Upper lobe of left lung (tissue), 4 donors: ENCODE data around the gene HAP1.
A peak's percentile ranks its signal among the peaks of the same experiment; 100 is the strongest.

Experiments
- EP300 ChIP-seq, 4 donors: sonication (generic); formaldehyde crosslinking; IDR thresholded peaks; one replicate each; pipeline ENCODE4 v1.5.1; 2017; ENCODE audit warnings: antibody characterized with exemption in 4 of 4, control low read depth in 2 of 4
- POLR2AphosphoS5 ChIP-seq, 2 donors: sonication (generic); formaldehyde crosslinking; IDR thresholded peaks; one replicate each; pipeline ENCODE4 v1.5.1; 2017; ENCODE audit warnings: antibody characterized with exemption in 2 of 2
- TF ChIP-seq, protein P1 (sequence below), 6 experiments: fragments of 450-650 bp in 4 of 6; fragments of 200-600 bp in 2 of 6; sonication (generic) in 2 of 6; IDR thresholded peaks; one replicate each; pipeline ENCODE4 v1.5.1; 2016 to 2019; ENCODE audit warnings: antibody characterized with exemption in 6 of 6

DNA sequence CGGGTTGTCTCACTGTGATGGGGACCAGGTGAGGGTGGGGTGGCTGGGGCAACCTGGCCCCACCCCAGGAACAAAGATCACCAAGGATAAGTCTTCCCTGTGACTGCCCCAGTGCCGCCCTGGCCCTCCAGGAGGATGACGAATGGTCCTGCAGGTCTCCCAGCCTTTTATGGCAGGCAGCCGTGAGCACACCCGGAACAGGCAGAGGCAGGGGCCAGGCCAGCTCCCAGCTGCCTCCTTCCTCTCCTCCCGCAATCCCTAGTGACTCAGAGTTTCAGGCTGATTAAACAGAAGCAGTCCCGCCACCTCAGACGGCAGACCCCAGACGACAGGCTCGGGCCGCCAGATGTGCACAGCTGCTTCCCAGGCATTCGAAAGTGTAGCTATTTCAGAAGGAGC, 38.7 kb upstream of the HAP1 start:
- TF ChIP-seq, protein P1, sequence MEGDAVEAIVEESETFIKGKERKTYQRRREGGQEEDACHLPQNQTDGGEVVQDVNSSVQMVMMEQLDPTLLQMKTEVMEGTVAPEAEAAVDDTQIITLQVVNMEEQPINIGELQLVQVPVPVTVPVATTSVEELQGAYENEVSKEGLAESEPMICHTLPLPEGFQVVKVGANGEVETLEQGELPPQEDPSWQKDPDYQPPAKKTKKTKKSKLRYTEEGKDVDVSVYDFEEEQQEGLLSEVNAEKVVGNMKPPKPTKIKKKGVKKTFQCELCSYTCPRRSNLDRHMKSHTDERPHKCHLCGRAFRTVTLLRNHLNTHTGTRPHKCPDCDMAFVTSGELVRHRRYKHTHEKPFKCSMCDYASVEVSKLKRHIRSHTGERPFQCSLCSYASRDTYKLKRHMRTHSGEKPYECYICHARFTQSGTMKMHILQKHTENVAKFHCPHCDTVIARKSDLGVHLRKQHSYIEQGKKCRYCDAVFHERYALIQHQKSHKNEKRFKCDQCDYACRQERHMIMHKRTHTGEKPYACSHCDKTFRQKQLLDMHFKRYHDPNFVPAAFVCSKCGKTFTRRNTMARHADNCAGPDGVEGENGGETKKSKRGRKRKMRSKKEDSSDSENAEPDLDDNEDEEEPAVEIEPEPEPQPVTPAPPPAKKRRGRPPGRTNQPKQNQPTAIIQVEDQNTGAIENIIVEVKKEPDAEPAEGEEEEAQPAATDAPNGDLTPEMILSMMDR (IDR thresholded peaks at IDR 0.05) = no peak
- peak; percentile 38 to 42 for TF ChIP-seq POLR2AphosphoS5 (IDR thresholded peaks at IDR 0.05)
- no peak for TF ChIP-seq EP300 (IDR thresholded peaks at IDR 0.05)
